NT2/D1 (cell line): ENCODE data around the gene TBPL1.
"Not testable (repeated sequence)": the region's sequence is repeated elsewhere in the genome, so short reads cannot be mapped to it uniquely, and the experiment has no call there.

ENCODE experiments used
- DNase-seq: peaks from one replicate; pipeline ENCODE4 v3.0.0-alpha.2; 2011; ENCODE audit warnings: low read depth, low spot score
- H3K27me3 ChIP-seq: 2 replicates; pipeline ENCODE4 v1.6.0; 2011; ENCODE audit warnings: mild to moderate bottlenecking; ENCODE audit not compliant: insufficient read length, insufficient read depth
- H3K36me3 ChIP-seq: 2 replicates; pipeline ENCODE4 v1.6.1; 2011; ENCODE audit warnings: mild to moderate bottlenecking, low read length, mixed read lengths; ENCODE audit not compliant: insufficient read depth, insufficient read length
- H3K4me1 ChIP-seq: 2 replicates; pipeline ENCODE4 v1.5.1; 2011; ENCODE audit not compliant: insufficient read depth, insufficient read length
- H3K4me3 ChIP-seq: 2 replicates; pipeline ENCODE4 v1.5.1; 2011; ENCODE audit warnings: low read depth; ENCODE audit not compliant: insufficient read length
- H3K9ac ChIP-seq: 2 replicates; pipeline ENCODE4 v1.6.0; 2011; ENCODE audit warnings: low read depth; ENCODE audit not compliant: insufficient read length
- H3K9me3 ChIP-seq: 2 replicates; pipeline ENCODE4 v1.5.1; 2011; ENCODE audit warnings: mild to moderate bottlenecking, low read length; ENCODE audit not compliant: insufficient read depth
- SUZ12 ChIP-seq: IDR thresholded peaks from 2 replicates; pipeline ENCODE4 v1.6.1; 2011; ENCODE audit not compliant: insufficient read length, insufficient read depth; ENCODE audit errors: extremely low read depth
- YY1 ChIP-seq: IDR thresholded peaks from 2 replicates; pipeline ENCODE4 v1.6.1; 2011; ENCODE audit not compliant: insufficient read length, insufficient read depth
- ZNF274 ChIP-seq: IDR thresholded peaks from 2 replicates; pipeline ENCODE4 v1.6.1; 2011; ENCODE audit warnings: mild to moderate bottlenecking, low read depth, low read length

The TBPL1 gene

GRCh38 chr6:133921249-133921859 lies 31.7 kb upstream of the TBPL1 start:
- DNase-seq = peak; percentile 54
- TF ChIP-seq ZNF274 (no peak), YY1 (no peak), SUZ12 (no peak)

DNA sequence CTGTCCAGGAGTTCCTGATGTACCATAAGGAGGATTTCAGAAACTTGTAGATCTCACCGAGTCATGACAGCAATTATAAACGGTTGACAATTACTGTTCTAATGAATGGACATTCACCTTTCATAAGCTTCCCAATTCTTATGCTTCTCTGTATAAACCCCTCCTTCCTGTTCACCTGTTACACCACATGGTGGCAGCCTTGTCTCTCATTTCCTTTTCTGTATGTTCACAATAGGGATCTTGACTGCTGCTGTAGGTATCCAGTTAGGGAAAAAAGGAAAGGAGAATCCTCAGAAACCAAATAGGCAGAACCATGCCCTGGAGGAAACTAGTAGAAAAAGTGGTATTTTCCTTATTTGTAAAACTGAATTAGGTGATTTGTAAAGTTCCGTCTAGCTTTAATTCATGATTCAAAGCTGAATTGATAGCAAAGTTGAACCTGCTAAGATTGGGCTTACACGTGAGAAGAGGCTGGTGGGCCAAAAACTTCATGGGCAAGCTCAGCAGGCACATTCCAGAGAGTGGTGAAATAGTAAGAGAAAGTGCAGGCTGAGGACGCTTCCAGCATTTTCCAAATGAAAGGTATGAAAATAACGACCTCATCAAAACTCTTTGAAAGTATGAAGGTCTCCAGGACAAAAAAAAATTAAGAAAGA lies 29.0 kb upstream of the TBPL1 start:
- Histone ChIP-seq H3K9ac (no peak overlapping the region), H3K4me3 (no peak overlapping the region), H3K27me3 (no peaks in the 10 kb centered on the region), H3K4me1 (no peaks in the 10 kb centered on the region), H3K9me3 (no peaks in the 10 kb centered on the region), H3K36me3 (no peaks in the 10 kb centered on the region)
- no peak for TF ChIP-seq YY1
- TF ChIP-seq ZNF274 = no peak
- TF ChIP-seq SUZ12 = no peak
- peak; percentile 56 for DNase-seq

More at GRCh38 chr6:133921249-133921859, 31.7 kb upstream of the TBPL1 start:
- no peak overlapping the region for H3K4me3 ChIP-seq
- H3K9ac ChIP-seq = no peak overlapping the region
- no peaks in the 10 kb centered on the region for H3K9me3 ChIP-seq
- H3K27me3 ChIP-seq = no peaks in the 10 kb centered on the region
- no peaks in the 10 kb centered on the region for H3K36me3 ChIP-seq
- H3K4me1 ChIP-seq = no peaks in the 10 kb centered on the region

GRCh38 chr6:133931221-133931620 lies 21.8 kb upstream of the TBPL1 start:
- not testable (repeated sequence) for H3K27me3 ChIP-seq, DNase-seq, H3K36me3 ChIP-seq, H3K9ac ChIP-seq, H3K4me1 ChIP-seq, H3K4me3 ChIP-seq, H3K9me3 ChIP-seq

- H3K27me3 ChIP-seq = not testable (repeated sequence)
Observed at GRCh38 chr6:133936352-133936751, 16.7 kb upstream of the TBPL1 start.

GRCh38 chr6:133937909-133938308 lies 15.1 kb upstream of the TBPL1 start:
- TF ChIP-seq YY1 (no peak), ZNF274 (no peak), SUZ12 (no peak)
- no peaks in the 10 kb centered on the region for H3K4me1 ChIP-seq
- DNase-seq = no peak
- H3K27me3 ChIP-seq = no peaks in the 10 kb centered on the region
- H3K36me3 ChIP-seq = no peaks in the 10 kb centered on the region
- H3K4me3 ChIP-seq = no peak overlapping the region
- H3K9me3 ChIP-seq = no peaks in the 10 kb centered on the region; the same call in 1 of the 2 replicates
- H3K9ac ChIP-seq = no peak overlapping the region

More at GRCh38 chr6:133936352-133936751, 16.7 kb upstream of the TBPL1 start:
- H3K36me3 ChIP-seq, H3K9ac ChIP-seq, H3K9me3 ChIP-seq, H3K4me1 ChIP-seq, H3K4me3 ChIP-seq, DNase-seq: not testable (repeated sequence)

DNA sequence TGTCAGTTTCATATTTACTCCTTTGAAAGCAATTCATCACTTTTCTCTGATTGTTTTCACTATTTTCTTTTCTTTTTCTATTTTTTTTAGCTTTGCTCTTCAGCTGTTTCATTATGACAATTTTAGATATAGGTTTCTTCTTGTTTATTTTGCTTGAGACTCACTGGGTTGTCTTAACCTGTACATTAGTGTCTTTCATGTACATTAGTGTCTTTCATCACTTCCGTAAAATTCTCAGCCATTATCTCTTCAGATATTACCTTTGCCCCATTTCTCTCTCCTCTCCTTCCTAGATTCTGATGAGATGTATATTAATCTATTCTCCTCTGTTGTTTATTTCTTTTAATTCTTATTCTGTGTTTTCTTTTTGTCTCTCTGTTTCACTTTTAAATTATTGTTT lies 14.5 kb upstream of the TBPL1 start:
- Histone ChIP-seq H3K4me1 (no peaks in the 10 kb centered on the region), H3K36me3 (no peaks in the 10 kb centered on the region), H3K27me3 (no peaks in the 10 kb centered on the region), H3K4me3 (no peak overlapping the region), H3K9me3 (no peaks in the 10 kb centered on the region; the same call in 1 of the 2 replicates), H3K9ac (no peak overlapping the region)
- TF ChIP-seq YY1 (no peak), SUZ12 (no peak), ZNF274 (no peak)
- DNase-seq = no peak

DNA sequence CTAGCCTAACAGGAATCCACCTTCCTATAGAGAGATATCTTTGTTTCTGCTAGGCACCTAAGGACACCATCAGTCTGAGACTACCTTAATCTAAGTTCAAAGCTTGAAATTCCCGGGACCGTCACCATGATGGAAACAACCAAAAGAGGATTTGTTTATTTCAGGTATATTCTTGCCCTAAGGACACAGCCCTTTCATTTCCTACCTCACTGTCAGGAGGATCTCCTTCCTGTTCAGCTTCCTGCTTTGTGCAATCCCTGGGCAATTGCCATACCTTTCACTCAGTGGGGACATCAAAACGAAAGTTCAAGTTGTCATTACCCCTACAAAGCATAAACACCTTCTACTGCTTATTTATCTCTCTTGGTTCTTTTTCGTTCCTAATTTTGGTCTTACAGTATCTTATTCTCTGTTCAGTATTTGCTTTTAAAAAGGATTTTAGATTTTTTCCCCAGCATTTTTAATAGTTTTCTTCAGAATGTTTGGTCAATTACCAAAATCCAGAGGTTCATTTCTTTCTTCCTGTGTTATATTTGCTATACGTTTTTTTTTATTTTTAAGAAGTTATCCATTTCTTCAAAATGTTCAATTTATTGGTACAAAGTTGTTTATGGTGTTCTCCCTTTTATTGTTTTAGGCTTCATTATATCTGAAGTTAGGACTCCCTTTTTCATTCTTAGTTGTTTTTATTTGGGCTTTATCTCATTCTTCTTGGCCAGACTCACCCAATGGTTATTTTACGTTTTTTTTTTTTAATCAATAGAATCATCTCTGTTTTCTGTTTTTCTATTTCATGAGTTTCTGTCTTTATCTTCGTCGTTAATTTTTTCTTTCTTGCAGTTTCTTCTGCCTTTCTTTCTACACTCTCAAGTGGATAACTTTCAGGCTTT lies 13.0 kb upstream of the TBPL1 start:
- no peak for DNase-seq
- Histone ChIP-seq H3K36me3 (no peaks in the 10 kb centered on the region), H3K4me3 (no peak overlapping the region), H3K9ac (no peak overlapping the region), H3K9me3 (no peaks in the 10 kb centered on the region; the same call in 1 of the 2 replicates), H3K4me1 (no peaks in the 10 kb centered on the region), H3K27me3 (no peaks in the 10 kb centered on the region)
- TF ChIP-seq ZNF274 = no peak
- TF ChIP-seq SUZ12 = no peak
- no peak for TF ChIP-seq YY1
